GM23338 (cell line): ENCODE data around the gene PDIA5. TPM values are rescaled to one million over a fixed set of nuclear protein-coding genes. Genes with fewer than 3 reads are reported as not detected.

Experiments used
- ATAC-seq: fragments of 200-7000 bp; cut with Tn5 transposase; 3 replicates; pipeline ENCODE4 v1.9.1; 2020
- DNase-seq: peaks from one replicate; pipeline ENCODE4 v3.0.0-alpha.2; 2015; ENCODE audit warnings: low spot score
- H2AFZ ChIP-seq: fragments of 200-600 bp; sonication (generic); 2 replicates; pipeline ENCODE4 v1.8.0; 2016; ENCODE audit warnings: antibody characterized with exemption, mild to moderate bottlenecking, moderate library complexity
- H3F3A ChIP-seq: fragments of 200-600 bp; sonication (generic); replicated peaks from 2 replicates; pipeline ENCODE4 v1.8.0; 2017; ENCODE audit warnings: antibody characterized with exemption, mixed run types, low read depth
- H3K27ac ChIP-seq: fragments of 200-600 bp; sonication (generic); 2 replicates; pipeline ENCODE4 v1.6.1; 2016; ENCODE audit warnings: low read depth
- H3K27me3 ChIP-seq: fragments of 200-600 bp; sonication (generic); 2 replicates; pipeline ENCODE4 v1.8.0; 2016; ENCODE audit warnings: mild to moderate bottlenecking, mixed run types, moderate library complexity; ENCODE audit not compliant: insufficient read depth
- H3K36me3 ChIP-seq: fragments of 200-600 bp; sonication (generic); 2 replicates; pipeline ENCODE4 v1.8.0; 2016; ENCODE audit warnings: mild to moderate bottlenecking; ENCODE audit not compliant: insufficient read depth
- H3K4me1 ChIP-seq: fragments of 200-600 bp; sonication (generic); 2 replicates; pipeline ENCODE4 v1.8.0; 2016; ENCODE audit warnings: mild to moderate bottlenecking, moderate library complexity; ENCODE audit not compliant: insufficient read depth
- H3K4me2 ChIP-seq: fragments of 200-600 bp; sonication (generic); 2 replicates; pipeline ENCODE4 v1.7.1; 2017; ENCODE audit warnings: mixed run types
- H3K4me3 ChIP-seq: fragments of 200-600 bp; sonication (generic); 2 replicates; pipeline ENCODE4 v1.6.1; 2016; ENCODE audit warnings: mixed run types
- H3K79me2 ChIP-seq: fragments of 200-600 bp; sonication (generic); replicated peaks from 2 replicates; pipeline ENCODE4 v1.8.0; 2017; ENCODE audit warnings: mild to moderate bottlenecking; ENCODE audit not compliant: insufficient read depth
- H3K9me2 ChIP-seq: fragments of 200-600 bp; sonication (generic); 2 replicates; pipeline ENCODE4 v1.8.0; 2017; ENCODE audit not compliant: insufficient read depth
- H4K20me1 ChIP-seq: fragments of 200-600 bp; sonication (generic); replicated peaks from 2 replicates; pipeline ENCODE4 v1.8.0; 2017; ENCODE audit warnings: mild to moderate bottlenecking; ENCODE audit not compliant: insufficient read depth
- H3K27ac Mint-ChIP-seq: 2 replicates; pipeline ENCODE4 v1.8.0; 2020; ENCODE audit warnings: inconsistent platforms, mild to moderate bottlenecking, moderate library complexity, mixed read lengths
- H3K27me3 Mint-ChIP-seq: 3 replicates; pipeline ENCODE4 v1.8.0; 2022; ENCODE audit warnings: low read depth, mild to moderate bottlenecking, moderate library complexity, mixed read lengths, inconsistent platforms; ENCODE audit not compliant: insufficient read depth, poor library complexity
- H3K36me3 Mint-ChIP-seq: 3 replicates; pipeline ENCODE4 v1.8.0; 2021; ENCODE audit warnings: low read depth, mild to moderate bottlenecking, inconsistent platforms, moderate library complexity, mixed read lengths
- H3K4me1 Mint-ChIP-seq: 3 replicates; pipeline ENCODE4 v1.8.0; 2020; ENCODE audit warnings: mild to moderate bottlenecking, inconsistent platforms, mixed read lengths
- H3K4me3 Mint-ChIP-seq: 3 replicates; pipeline ENCODE4 v1.8.0; 2021; ENCODE audit warnings: moderate library complexity, mild to moderate bottlenecking, inconsistent platforms, mixed read lengths
- H3K9me3 Mint-ChIP-seq: 3 replicates; pipeline ENCODE4 v1.8.0; 2020; ENCODE audit warnings: moderate library complexity, mild to moderate bottlenecking, inconsistent platforms, mixed read lengths
- EZH2 ChIP-seq: fragments of 200-600 bp; sonication (generic); IDR thresholded peaks from one replicate; pipeline ENCODE4 v1.8.0; 2017; ENCODE audit warnings: antibody characterized with exemption, mild to moderate bottlenecking, low read depth; ENCODE audit not compliant: unreplicated experiment
- ZNF114 ChIP-seq: fragments of 250-450 bp; sonication (Bioruptor Pico); IDR thresholded peaks from 2 replicates; pipeline ENCODE4 v1.5.0; 2020; ENCODE audit warnings: mild to moderate bottlenecking, moderate library complexity
- ZNF331 ChIP-seq: fragments of 250-450 bp; sonication (Bioruptor Pico); IDR thresholded peaks from 2 replicates; pipeline ENCODE4 v1.5.0; 2020; ENCODE audit warnings: low read depth, mild to moderate bottlenecking, moderate library complexity
- polyA plus RNA-seq: library from polyadenylated mRNA; unstranded; fragments of >200 nt; fragmentation: Nextera tagmentation; extraction: Ambion mirVana; gene quantifications from 2 replicates; pipeline ENCODE4 v1.2.1, GENCODE V29; 2016
- total RNA-seq: library from RNA; depleted of rRNA; stranded (reverse); fragments of >200 nt; shearing (Covaris generic); gene quantifications from 2 replicates; pipeline ENCODE4 v1.2.3, GENCODE V29; 2014
- TF ChIP-seq, protein P1 (sequence below), 2 experiments: fragments of 200-600 bp in 1 of 2; sonication (generic) in 1 of 2; conservative IDR thresholded peaks; 2 replicates each; pipeline versions ENCODE4 v1.5.1 to v1.6.1; 2016 to 2017; ENCODE audit warnings: antibody characterized with exemption in 2 of 2, low read depth in 2 of 2, mild to moderate bottlenecking in 2 of 2, moderate library complexity in 1 of 2
- TF ChIP-seq, protein P2 (sequence below): fragments of 250-450 bp; sonication (Bioruptor Pico); IDR thresholded peaks from 2 replicates; pipeline ENCODE4 v1.5.0; 2020; ENCODE audit warnings: mild to moderate bottlenecking, moderate library complexity

The PDIA5 gene
- total and polyA plus RNA-seq, 2 experiments from 2014 or later, result 22.9 to 28.1 TPM

DNA sequence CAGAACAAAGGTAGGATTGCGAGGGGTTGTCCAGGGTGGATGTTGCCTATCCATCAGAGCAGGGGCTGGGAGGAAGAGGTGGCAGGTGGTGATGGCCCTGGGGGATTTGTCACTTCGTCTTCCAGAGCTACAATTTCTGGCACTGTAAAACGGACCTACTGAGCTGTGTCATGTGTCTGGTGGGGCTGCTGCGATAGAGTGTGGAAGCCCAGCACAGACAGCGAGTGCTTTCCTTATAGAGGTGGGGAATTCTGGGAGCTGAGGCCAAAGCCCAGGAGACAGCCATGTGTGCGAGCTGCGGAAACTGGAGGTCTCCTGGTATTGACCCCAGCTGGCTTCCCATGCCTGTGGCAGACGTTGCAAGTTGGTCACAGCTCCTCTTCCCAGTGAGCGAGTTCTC is 73.7 kb downstream of the PDIA5 start:
- no peak overlapping the region for H3K27ac ChIP-seq
- no peaks in the 10 kb centered on the region for H3F3A ChIP-seq
- H3K27me3 ChIP-seq, result no peaks in the 10 kb centered on the region
- no peak overlapping the region for H3K4me2 ChIP-seq
- ATAC-seq (no peak), DNase-seq (no peak)
- H4K20me1 ChIP-seq, result no peaks in the 10 kb centered on the region; the same call in 1 of the 2 replicates
- Mint-ChIP-seq H3K4me3 (no peak overlapping the region), H3K36me3 (peaks cover 21% of the 10 kb centered on the region), H3K27ac (no peak overlapping the region), H3K4me1 (peaks cover 19% of the 10 kb centered on the region), H3K27me3 (peaks cover 16% of the 10 kb centered on the region), H3K9me3 (no peaks in the 10 kb centered on the region)
- H3K79me2 ChIP-seq, result no peaks in the 10 kb centered on the region
- peaks cover 12% of the 10 kb centered on the region for H3K4me1 ChIP-seq
- TF ChIP-seq ZNF331 (CRISPR knock-in tag), result no peak
- no peak for TF ChIP-seq ZNF114 (CRISPR knock-in tag)
- TF ChIP-seq, protein P1, sequence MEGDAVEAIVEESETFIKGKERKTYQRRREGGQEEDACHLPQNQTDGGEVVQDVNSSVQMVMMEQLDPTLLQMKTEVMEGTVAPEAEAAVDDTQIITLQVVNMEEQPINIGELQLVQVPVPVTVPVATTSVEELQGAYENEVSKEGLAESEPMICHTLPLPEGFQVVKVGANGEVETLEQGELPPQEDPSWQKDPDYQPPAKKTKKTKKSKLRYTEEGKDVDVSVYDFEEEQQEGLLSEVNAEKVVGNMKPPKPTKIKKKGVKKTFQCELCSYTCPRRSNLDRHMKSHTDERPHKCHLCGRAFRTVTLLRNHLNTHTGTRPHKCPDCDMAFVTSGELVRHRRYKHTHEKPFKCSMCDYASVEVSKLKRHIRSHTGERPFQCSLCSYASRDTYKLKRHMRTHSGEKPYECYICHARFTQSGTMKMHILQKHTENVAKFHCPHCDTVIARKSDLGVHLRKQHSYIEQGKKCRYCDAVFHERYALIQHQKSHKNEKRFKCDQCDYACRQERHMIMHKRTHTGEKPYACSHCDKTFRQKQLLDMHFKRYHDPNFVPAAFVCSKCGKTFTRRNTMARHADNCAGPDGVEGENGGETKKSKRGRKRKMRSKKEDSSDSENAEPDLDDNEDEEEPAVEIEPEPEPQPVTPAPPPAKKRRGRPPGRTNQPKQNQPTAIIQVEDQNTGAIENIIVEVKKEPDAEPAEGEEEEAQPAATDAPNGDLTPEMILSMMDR (conservative IDR thresholded peaks at IDR 0.05; ENCODE audit: low read depth in 2 of 2), result no peak
- TF ChIP-seq EZH2, result no peak
- TF ChIP-seq, protein P2, sequence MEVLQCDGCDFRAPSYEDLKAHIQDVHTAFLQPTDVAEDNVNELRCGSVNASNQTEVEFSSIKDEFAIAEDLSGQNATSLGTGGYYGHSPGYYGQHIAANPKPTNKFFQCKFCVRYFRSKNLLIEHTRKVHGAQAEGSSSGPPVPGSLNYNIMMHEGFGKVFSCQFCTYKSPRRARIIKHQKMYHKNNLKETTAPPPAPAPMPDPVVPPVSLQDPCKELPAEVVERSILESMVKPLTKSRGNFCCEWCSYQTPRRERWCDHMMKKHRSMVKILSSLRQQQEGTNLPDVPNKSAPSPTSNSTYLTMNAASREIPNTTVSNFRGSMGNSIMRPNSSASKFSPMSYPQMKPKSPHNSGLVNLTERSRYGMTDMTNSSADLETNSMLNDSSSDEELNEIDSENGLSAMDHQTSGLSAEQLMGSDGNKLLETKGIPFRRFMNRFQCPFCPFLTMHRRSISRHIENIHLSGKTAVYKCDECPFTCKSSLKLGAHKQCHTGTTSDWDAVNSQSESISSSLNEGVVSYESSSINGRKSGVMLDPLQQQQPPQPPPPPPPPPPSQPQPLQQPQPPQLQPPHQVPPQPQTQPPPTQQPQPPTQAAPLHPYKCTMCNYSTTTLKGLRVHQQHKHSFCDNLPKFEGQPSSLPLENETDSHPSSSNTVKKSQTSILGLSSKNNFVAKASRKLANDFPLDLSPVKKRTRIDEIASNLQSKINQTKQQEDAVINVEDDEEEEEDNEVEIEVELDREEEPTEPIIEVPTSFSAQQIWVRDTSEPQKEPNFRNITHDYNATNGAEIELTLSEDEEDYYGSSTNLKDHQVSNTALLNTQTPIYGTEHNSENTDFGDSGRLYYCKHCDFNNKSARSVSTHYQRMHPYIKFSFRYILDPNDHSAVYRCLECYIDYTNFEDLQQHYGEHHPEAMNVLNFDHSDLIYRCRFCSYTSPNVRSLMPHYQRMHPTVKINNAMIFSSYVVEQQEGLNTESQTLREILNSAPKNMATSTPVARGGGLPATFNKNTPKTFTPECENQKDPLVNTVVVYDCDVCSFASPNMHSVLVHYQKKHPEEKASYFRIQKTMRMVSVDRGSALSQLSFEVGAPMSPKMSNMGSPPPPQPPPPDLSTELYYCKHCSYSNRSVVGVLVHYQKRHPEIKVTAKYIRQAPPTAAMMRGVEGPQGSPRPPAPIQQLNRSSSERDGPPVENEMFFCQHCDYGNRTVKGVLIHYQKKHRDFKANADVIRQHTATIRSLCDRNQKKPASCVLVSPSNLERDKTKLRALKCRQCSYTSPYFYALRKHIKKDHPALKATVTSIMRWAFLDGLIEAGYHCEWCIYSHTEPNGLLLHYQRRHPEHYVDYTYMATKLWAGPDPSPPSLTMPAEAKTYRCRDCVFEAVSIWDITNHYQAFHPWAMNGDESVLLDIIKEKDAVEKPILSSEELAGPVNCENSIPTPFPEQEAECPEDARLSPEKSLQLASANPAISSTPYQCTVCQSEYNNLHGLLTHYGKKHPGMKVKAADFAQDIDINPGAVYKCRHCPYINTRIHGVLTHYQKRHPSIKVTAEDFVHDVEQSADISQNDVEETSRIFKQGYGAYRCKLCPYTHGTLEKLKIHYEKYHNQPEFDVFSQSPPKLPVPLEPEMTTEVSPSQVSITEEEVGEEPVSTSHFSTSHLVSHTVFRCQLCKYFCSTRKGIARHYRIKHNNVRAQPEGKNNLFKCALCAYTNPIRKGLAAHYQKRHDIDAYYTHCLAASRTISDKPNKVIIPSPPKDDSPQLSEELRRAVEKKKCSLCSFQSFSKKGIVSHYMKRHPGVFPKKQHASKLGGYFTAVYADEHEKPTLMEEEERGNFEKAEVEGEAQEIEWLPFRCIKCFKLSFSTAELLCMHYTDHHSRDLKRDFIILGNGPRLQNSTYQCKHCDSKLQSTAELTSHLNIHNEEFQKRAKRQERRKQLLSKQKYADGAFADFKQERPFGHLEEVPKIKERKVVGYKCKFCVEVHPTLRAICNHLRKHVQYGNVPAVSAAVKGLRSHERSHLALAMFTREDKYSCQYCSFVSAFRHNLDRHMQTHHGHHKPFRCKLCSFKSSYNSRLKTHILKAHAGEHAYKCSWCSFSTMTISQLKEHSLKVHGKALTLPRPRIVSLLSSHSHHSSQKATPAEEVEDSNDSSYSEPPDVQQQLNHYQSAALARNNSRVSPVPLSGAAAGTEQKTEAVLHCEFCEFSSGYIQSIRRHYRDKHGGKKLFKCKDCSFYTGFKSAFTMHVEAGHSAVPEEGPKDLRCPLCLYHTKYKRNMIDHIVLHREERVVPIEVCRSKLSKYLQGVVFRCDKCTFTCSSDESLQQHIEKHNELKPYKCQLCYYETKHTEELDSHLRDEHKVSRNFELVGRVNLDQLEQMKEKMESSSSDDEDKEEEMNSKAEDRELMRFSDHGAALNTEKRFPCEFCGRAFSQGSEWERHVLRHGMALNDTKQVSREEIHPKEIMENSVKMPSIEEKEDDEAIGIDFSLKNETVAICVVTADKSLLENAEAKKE (CRISPR knock-in tag), result no peak
- no peaks in the 10 kb centered on the region; the same call in 1 of the 2 replicates for H3K9me2 ChIP-seq
- H3K36me3 ChIP-seq, result no peaks in the 10 kb centered on the region
- H2AFZ ChIP-seq, result no peak overlapping the region
- H3K4me3 ChIP-seq, result no peak overlapping the region
